HCT116 (cell line): ENCODE results near the gene EVC2. TPM values are rescaled to one million over a fixed set of nuclear protein-coding genes. Genes with fewer than 3 reads are reported as not detected.

Source experiments
- ATAC-seq: fragments of 200-7000 bp; cut with Tn5 transposase; 2 replicates; pipeline ENCODE4 v1.9.1; 2020; ENCODE audit warnings: mild to moderate bottlenecking, moderate library complexity
- BruUV-seq: library from RNA; stranded (reverse); fragments of 400-500 nt; replicated peaks from 2 replicates; lab custom pipeline; 2021; lab: Mats Ljungman, UMichigan
- CTCF ChIA-PET: fragments of 300-600 bp; sonication (Branson Sonifier 250); formaldehyde crosslinking; loops from one replicate; lab custom pipeline; 2021; ENCODE audit warnings: antibody characterized with exemption; lab: Charles Lee
- POLR2A ChIA-PET: fragments of 300-600, 350-600 bp; sonication (Branson Sonifier 250); formaldehyde crosslinking; loops from one replicate; lab custom pipeline; 2021; ENCODE audit warnings: antibody characterized with exemption; lab: Charles Lee
- RAD21 ChIA-PET, 2 experiments: fragments of 300-600 bp; sonication (Branson Sonifier 250); formaldehyde crosslinking; loops; one replicate each; lab custom pipeline; 2023; ENCODE audit warnings: low total read pairs in 2 of 2; ENCODE audit not compliant: uncharacterized antibody in 2 of 2, unreplicated experiment in 2 of 2, low non-redundant PET in 1 of 2; lab: Charles Lee
- DNase-seq: peaks from one replicate; pipeline ENCODE4 v3.0.0-alpha.2; 2010; ENCODE audit warnings: low read depth, low spot score
- H2AFZ ChIP-seq: fragments of 200-600 bp; shearing (Covaris generic), sonication (generic); 2 replicates; pipeline ENCODE4 v1.6.1; 2017; ENCODE audit warnings: low read depth, mixed run types, mixed read lengths, antibody characterized with exemption, low read length; ENCODE audit not compliant: poor library complexity, severe bottlenecking
- H3K27ac ChIP-seq: 2 replicates; pipeline ENCODE4 v1.5.1; 2012; ENCODE audit warnings: low read depth, low read length
- H3K27me3 ChIP-seq: fragments of 200-600 bp; sonication (generic); 2 replicates; pipeline ENCODE4 v1.6.1; 2016; ENCODE audit warnings: mixed run types, low read length, mixed read lengths; ENCODE audit not compliant: insufficient read depth
- H3K36me3 ChIP-seq, 2 experiments: fragments of 200-500 bp in 1 of 2; fragments of 200-600 bp in 1 of 2; sonication (Bioruptor generic) in 1 of 2; sonication (generic) in 1 of 2; 2 replicates each; pipeline versions ENCODE4 v1.5.1 to v1.6.1; 2014 to 2016; ENCODE audit warnings: low read length in 2 of 2, inconsistent platforms in 1 of 2, mixed read lengths in 1 of 2, mixed run types in 1 of 2; ENCODE audit not compliant: insufficient read depth in 2 of 2, control insufficient read depth in 1 of 2
- H3K4me1 ChIP-seq, 2 experiments: fragments of 200-600 bp in 1 of 2; sonication (generic) in 1 of 2; 2 replicates each; pipeline versions ENCODE4 v1.5.1 to v1.6.1; 2012 to 2017; ENCODE audit warnings: low read length in 2 of 2, inconsistent platforms in 1 of 2, mild to moderate bottlenecking in 1 of 2, mixed read lengths in 1 of 2, mixed run types in 1 of 2, moderate library complexity in 1 of 2; ENCODE audit not compliant: insufficient read depth in 2 of 2, control insufficient read depth in 1 of 2
- H3K4me2 ChIP-seq: fragments of 200-600 bp; sonication (generic); 2 replicates; pipeline ENCODE4 v1.6.1; 2017; ENCODE audit warnings: mixed run types, low read length, mixed read lengths
- H3K4me3 ChIP-seq, 2 experiments: fragments of 200-600 bp in 1 of 2; sonication (generic) in 1 of 2; replicated peaks in 1 of 2; 2 replicates each; pipeline ENCODE4 v1.5.1; 2011 to 2016; ENCODE audit warnings: low read length in 2 of 2, control low read depth in 1 of 2, low read depth in 1 of 2, mild to moderate bottlenecking in 1 of 2, mixed read lengths in 1 of 2, mixed run types in 1 of 2
- H3K79me2 ChIP-seq: fragments of 200-600 bp; sonication (generic); 2 replicates; pipeline ENCODE4 v1.6.1; 2017; ENCODE audit warnings: mild to moderate bottlenecking, mixed run types, low read length, moderate library complexity, mixed read lengths; ENCODE audit not compliant: insufficient read depth
- H3K9ac ChIP-seq: fragments of 200-600 bp; sonication (generic); 2 replicates; pipeline ENCODE4 v1.6.1; 2016; ENCODE audit warnings: low read length, mixed read lengths
- H3K9me2 ChIP-seq: fragments of 200-600 bp; sonication (generic), shearing (Covaris generic); 2 replicates; pipeline ENCODE4 v1.6.1; 2017; ENCODE audit warnings: mixed run types, mild to moderate bottlenecking, moderate library complexity; ENCODE audit not compliant: insufficient read depth
- H3K9me3 ChIP-seq, 2 experiments: fragments of 200-500 bp in 1 of 2; fragments of 200-600 bp in 1 of 2; sonication (Bioruptor generic) in 1 of 2; sonication (generic) in 1 of 2; 2 replicates each; pipeline ENCODE4 v1.6.1; 2014 to 2017; ENCODE audit warnings: low read length in 2 of 2, mixed read lengths in 2 of 2, inconsistent platforms in 1 of 2, low read depth in 1 of 2, mild to moderate bottlenecking in 1 of 2, mixed run types in 1 of 2, moderate library complexity in 1 of 2; ENCODE audit not compliant: control insufficient read depth in 1 of 2, insufficient read depth in 1 of 2
- H4K20me1 ChIP-seq: fragments of 200-600 bp; sonication (generic), shearing (Covaris generic); 2 replicates; pipeline ENCODE4 v1.6.1; 2017; ENCODE audit warnings: mixed run types, mild to moderate bottlenecking, moderate library complexity; ENCODE audit not compliant: insufficient read depth
- ATF3 ChIP-seq: IDR thresholded peaks from 2 replicates; pipeline ENCODE4 v1.6.1; 2012
- CBX3 ChIP-seq: IDR thresholded peaks from 2 replicates; pipeline ENCODE4 v1.6.1; 2012; ENCODE audit warnings: low read depth
- CEBPB ChIP-seq: IDR thresholded peaks from 2 replicates; pipeline ENCODE4 v1.6.1; 2012; ENCODE audit warnings: low read depth
- EGR1 ChIP-seq: IDR thresholded peaks from 2 replicates; pipeline ENCODE4 v1.6.1; 2012; ENCODE audit warnings: low read depth
- ELF1 ChIP-seq: IDR thresholded peaks from 2 replicates; pipeline ENCODE4 v1.6.1; 2012; ENCODE audit warnings: low read depth, borderline replicate concordance
- POLR2A ChIP-seq: IDR thresholded peaks from 2 replicates; pipeline ENCODE4 v1.7.0; 2011; ENCODE audit warnings: borderline replicate concordance; ENCODE audit not compliant: insufficient read depth, insufficient read length; ENCODE audit errors: extremely low read depth
- REST ChIP-seq: IDR thresholded peaks from 2 replicates; pipeline ENCODE4 v1.6.1; 2012; ENCODE audit warnings: low read depth
- TCF7L2 ChIP-seq: IDR thresholded peaks from 2 replicates; pipeline ENCODE4 v1.7.0; 2011; ENCODE audit warnings: borderline replicate concordance, inconsistent platforms; ENCODE audit not compliant: insufficient read depth, insufficient read length; ENCODE audit errors: extremely low read depth
- ZFX ChIP-seq: fragments of 450-650 bp; IDR thresholded peaks from 2 replicates; pipeline ENCODE4 v1.6.1; 2017
- ZNF274 ChIP-seq: fragments of 200-500 bp; sonication (Bioruptor generic); IDR thresholded peaks from 2 replicates; pipeline ENCODE4 v1.6.1; 2014; ENCODE audit warnings: mild to moderate bottlenecking, low read depth, low read length, inconsistent platforms
- intact Hi-C: fragments of 100-400 bp; cut with micrococcal nuclease; formaldehyde crosslinking; loops from 2 replicates; pipeline ENCODE4 v1.10.0; 2022
- total RNA-seq: library from RNA; stranded (reverse); gene quantifications from one replicate; pipeline ENCODE4 v1.2.1, GENCODE V29; 2021; ENCODE audit not compliant: unreplicated experiment
- TF ChIP-seq, protein P1 (sequence below): IDR thresholded peaks from 2 replicates; pipeline ENCODE4 v1.6.1; 2012

EVC2 gene
- total RNA-seq, 1 experiment from 2014 or later = not detected

- Histone ChIP-seq H3K9ac (no peak overlapping the region), H4K20me1 (no peaks in the 10 kb centered on the region), H3K27me3 (peaks cover 10% of the 10 kb centered on the region; the same call in 1 of the 2 replicates), H3K9me3 (no peaks in the 10 kb centered on the region), H3K4me1 (peaks cover 0 to 9% of the 10 kb centered on the region in 2 experiments; a peak in 1 of 4 replicates), H3K36me3 (no peaks in the 10 kb centered on the region), H2AFZ (no peak overlapping the region), H3K79me2 (no peaks in the 10 kb centered on the region), H3K4me2 (no peak overlapping the region), H3K9me2 (no peaks in the 10 kb centered on the region), H3K27ac (no peak overlapping the region), H3K4me3 (no peak overlapping the region)
- DNase-seq = no peak
- ChIA-PET CTCF (no interaction called here), RAD21 (no interaction called here), POLR2A (no interaction called here)
- intact Hi-C loops = no loop called here
- BruUV-seq = no TSS peak
- no peak for TF ChIP-seq CEBPB
- TF ChIP-seq ZNF274 = no peak
- no peak for TF ChIP-seq EGR1
- TF ChIP-seq TCF7L2 = no peak
- no peak for TF ChIP-seq ELF1
- TF ChIP-seq, protein P1, sequence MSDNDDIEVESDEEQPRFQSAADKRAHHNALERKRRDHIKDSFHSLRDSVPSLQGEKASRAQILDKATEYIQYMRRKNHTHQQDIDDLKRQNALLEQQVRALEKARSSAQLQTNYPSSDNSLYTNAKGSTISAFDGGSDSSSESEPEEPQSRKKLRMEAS = no peak
- TF ChIP-seq REST = no peak
- no peak for TF ChIP-seq POLR2A
- TF ChIP-seq CBX3 = no peak
- no peak for TF ChIP-seq ATF3
- no peak for TF ChIP-seq ZFX
- ATAC-seq = no peak
These were observed 71.3 kb downstream of the EVC2 start for GRCh38 chr4:5636766-5637670.
